K562 (cell line): ENCODE data around the gene NPVF. TPM values are rescaled to one million over a fixed set of nuclear protein-coding genes. Genes with fewer than 3 reads are reported as not detected.

Experiments used
- BCOR ChIP-seq: fragments of 450-650 bp; IDR thresholded peaks from 2 replicates; pipeline ENCODE4 v1.6.1; 2016
- EHMT2 ChIP-seq: fragments of 450-650 bp; IDR thresholded peaks from 2 replicates; pipeline ENCODE4 v1.6.1; 2018; ENCODE audit warnings: antibody characterized with exemption
- HNRNPUL1 ChIP-seq: fragments of 200-400 bp; formaldehyde crosslinking; IDR thresholded peaks from 2 replicates; pipeline ENCODE4 v1.6.1; 2017; ENCODE audit warnings: low read length
- MCM5 ChIP-seq: fragments of 450-650 bp; IDR thresholded peaks from 2 replicates; pipeline ENCODE4 v1.6.1; 2016; ENCODE audit warnings: low read depth
- POLR3A ChIP-seq: IDR thresholded peaks from 2 replicates; pipeline ENCODE4 v1.6.1; 2011; ENCODE audit warnings: borderline replicate concordance, mild to moderate bottlenecking, moderate library complexity; ENCODE audit not compliant: insufficient read length, insufficient read depth; ENCODE audit errors: extremely low read depth
- SUPT5H ChIP-seq: fragments of 450-650 bp; IDR thresholded peaks from 2 replicates; pipeline ENCODE4 v1.6.1; 2016
- TFAP4 ChIP-seq: sonication (generic); formaldehyde crosslinking; IDR thresholded peaks from 2 replicates; pipeline ENCODE4 v1.8.0; 2022; ENCODE audit warnings: missing genetic modification reagents, mild to moderate bottlenecking, moderate library complexity, borderline replicate concordance
- ZHX1 ChIP-seq: fragments of 150-350 bp; conservative IDR thresholded peaks from 2 replicates; pipeline ENCODE4 v1.6.1; 2014; ENCODE audit warnings: low read length
- ZNF23 ChIP-seq: fragments of 250-450 bp; sonication (Bioruptor Pico); IDR thresholded peaks from 2 replicates; pipeline ENCODE4 v1.4.0; 2020; ENCODE audit warnings: mild to moderate bottlenecking
- polyA plus RNA-seq, 8 experiments: library from polyadenylated mRNA; depleted of rRNA in 4 of 8; stranded (reverse) in 5 of 8; unstranded in 3 of 8; fragments of >200 nt; fragmentation: Nextera tagmentation in 2 of 8; fragmentation: Illumina TruSeq in 1 of 8; extraction: Ambion mirVana in 2 of 8; extraction: Trizol in 1 of 8; gene quantifications; 2 replicates each; pipeline versions ENCODE4 v1.2.1 to v1.2.3, GENCODE V29; 2011 to 2014; ENCODE audit warnings: inconsistent platforms in 1 of 8, missing spikeins in 1 of 8
- total RNA-seq, 7 experiments: library from RNA; depleted of rRNA in 6 of 7; stranded (reverse); fragments of >200 nt in 6 of 7; fragmentation: Illumina TruSeq in 2 of 7; extraction: Trizol in 2 of 7; gene quantifications; 2 replicates each; pipeline versions ENCODE4 v1.2.1 to v1.2.3, GENCODE V29; 2011 to 2021; ENCODE audit warnings: low replicate concordance in 1 of 7
- TF ChIP-seq, protein P1 (sequence below), 2 experiments: fragments of 450-650 bp in 1 of 2; sonication (generic) in 1 of 2; formaldehyde crosslinking in 1 of 2; IDR thresholded peaks; 2 replicates each; pipeline versions ENCODE4 v1.7.1 to v1.9.0; 2016 to 2022; ENCODE audit warnings: inconsistent platforms in 1 of 2, mild to moderate bottlenecking in 1 of 2, missing genetic modification reagents in 1 of 2
- TF ChIP-seq, protein P2 (sequence below): fragments of 450-650 bp; IDR thresholded peaks from 2 replicates; pipeline ENCODE4 v1.6.1; 2017; ENCODE audit warnings: antibody characterized with exemption

NPVF gene
- total and polyA plus RNA-seq, 9 of the 15 experiments (the other 6 are each of a cell fraction or from before 2014, with no cell fraction given): not detected

- TF ChIP-seq ZHX1: no peak
- TF ChIP-seq, protein P1, sequence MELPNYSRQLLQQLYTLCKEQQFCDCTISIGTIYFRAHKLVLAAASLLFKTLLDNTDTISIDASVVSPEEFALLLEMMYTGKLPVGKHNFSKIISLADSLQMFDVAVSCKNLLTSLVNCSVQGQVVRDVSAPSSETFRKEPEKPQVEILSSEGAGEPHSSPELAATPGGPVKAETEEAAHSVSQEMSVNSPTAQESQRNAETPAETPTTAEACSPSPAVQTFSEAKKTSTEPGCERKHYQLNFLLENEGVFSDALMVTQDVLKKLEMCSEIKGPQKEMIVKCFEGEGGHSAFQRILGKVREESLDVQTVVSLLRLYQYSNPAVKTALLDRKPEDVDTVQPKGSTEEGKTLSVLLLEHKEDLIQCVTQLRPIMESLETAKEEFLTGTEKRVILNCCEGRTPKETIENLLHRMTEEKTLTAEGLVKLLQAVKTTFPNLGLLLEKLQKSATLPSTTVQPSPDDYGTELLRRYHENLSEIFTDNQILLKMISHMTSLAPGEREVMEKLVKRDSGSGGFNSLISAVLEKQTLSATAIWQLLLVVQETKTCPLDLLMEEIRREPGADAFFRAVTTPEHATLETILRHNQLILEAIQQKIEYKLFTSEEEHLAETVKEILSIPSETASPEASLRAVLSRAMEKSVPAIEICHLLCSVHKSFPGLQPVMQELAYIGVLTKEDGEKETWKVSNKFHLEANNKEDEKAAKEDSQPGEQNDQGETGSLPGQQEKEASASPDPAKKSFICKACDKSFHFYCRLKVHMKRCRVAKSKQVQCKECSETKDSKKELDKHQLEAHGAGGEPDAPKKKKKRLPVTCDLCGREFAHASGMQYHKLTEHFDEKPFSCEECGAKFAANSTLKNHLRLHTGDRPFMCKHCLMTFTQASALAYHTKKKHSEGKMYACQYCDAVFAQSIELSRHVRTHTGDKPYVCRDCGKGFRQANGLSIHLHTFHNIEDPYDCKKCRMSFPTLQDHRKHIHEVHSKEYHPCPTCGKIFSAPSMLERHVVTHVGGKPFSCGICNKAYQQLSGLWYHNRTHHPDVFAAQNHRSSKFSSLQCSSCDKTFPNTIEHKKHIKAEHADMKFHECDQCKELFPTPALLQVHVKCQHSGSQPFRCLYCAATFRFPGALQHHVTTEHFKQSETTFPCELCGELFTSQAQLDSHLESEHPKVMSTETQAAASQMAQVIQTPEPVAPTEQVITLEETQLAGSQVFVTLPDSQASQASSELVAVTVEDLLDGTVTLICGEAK (IDR thresholded peaks at IDR 0.05): peak; percentile 80
- TF ChIP-seq, protein P1 (CRISPR knock-in tag; IDR thresholded peaks at IDR 0.05): no peak
- TF ChIP-seq ZNF23 (CRISPR knock-in tag): no peak
- TF ChIP-seq, protein P2, sequence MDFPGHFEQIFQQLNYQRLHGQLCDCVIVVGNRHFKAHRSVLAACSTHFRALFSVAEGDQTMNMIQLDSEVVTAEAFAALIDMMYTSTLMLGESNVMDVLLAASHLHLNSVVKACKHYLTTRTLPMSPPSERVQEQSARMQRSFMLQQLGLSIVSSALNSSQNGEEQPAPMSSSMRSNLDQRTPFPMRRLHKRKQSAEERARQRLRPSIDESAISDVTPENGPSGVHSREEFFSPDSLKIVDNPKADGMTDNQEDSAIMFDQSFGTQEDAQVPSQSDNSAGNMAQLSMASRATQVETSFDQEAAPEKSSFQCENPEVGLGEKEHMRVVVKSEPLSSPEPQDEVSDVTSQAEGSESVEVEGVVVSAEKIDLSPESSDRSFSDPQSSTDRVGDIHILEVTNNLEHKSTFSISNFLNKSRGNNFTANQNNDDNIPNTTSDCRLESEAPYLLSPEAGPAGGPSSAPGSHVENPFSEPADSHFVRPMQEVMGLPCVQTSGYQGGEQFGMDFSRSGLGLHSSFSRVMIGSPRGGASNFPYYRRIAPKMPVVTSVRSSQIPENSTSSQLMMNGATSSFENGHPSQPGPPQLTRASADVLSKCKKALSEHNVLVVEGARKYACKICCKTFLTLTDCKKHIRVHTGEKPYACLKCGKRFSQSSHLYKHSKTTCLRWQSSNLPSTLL: 0 out of 2 replicates have a peak, but pooled peaks have one; percentile 25
- no peak for TF ChIP-seq POLR3A
- no peak for TF ChIP-seq MCM5
- TF ChIP-seq SUPT5H: peak; percentile 64
- TF ChIP-seq EHMT2: no peak
- no peak for TF ChIP-seq BCOR
- no peak for TF ChIP-seq HNRNPUL1
- TF ChIP-seq TFAP4 (CRISPR knock-in tag): peak; percentile 71
These were observed 48.3 kb downstream of the NPVF start (continued) for GRCh38 chr7:25179771-25180591.
